ENCODE data around the gene DNASE2B. TPM values are rescaled to one million over a fixed set of nuclear protein-coding genes. Genes with fewer than 3 reads are reported as not detected.
A peak's percentile ranks its signal among the peaks of the same experiment; 100 is the strongest.
"Not testable (repeated sequence)": the region's sequence is repeated elsewhere in the genome, so short reads cannot be mapped to it uniquely, and the experiment has no call there.

The DNASE2B gene
- polyA plus RNA-seq, 1 donor (not counting 4 experiments of a cell fraction or from before 2014, with no cell fraction given), result not detected

DNA sequence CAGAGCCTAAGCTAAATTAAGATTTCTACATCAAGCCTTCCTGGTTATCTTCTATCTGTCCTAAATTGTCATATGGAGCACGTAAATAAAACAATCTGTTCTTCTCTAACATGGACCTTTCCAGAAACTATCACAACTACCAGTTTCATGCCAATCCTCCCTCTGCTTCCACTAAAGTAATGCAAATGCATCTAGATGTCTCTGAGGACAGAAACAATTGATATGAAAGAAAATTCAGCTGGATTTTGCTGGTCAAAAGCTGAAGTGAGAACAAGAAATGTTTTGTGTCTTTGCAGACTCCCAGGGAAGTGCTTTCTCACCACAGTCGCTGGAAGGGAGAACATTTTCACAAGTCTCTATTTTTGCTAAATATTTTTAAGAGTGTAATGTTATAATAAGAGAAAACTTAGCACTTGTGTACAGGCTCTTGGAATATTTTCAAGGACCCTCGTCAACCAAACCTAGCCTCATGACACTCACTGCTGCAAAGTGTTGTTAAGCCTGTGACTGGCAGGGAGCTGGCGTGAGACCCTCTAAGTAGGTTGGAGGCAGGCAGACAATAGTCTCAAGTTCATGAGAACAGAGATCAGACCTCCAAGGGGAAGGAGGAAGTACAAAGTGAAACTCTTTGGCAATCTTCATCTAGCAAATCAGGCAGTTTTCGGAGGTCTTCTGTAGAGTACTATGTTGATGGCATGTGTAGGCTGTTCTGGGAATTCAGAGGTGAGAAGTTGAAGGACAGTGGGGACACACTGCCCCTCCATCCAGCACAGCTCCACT lies 38.8 kb downstream of the DNASE2B start:
- no peaks in the 10 kb centered on the region for H3K36me3 ChIP-seq (ENCODE audit: control insufficient read depth in 2 of 2, extremely low read depth in 1 of 2, insufficient read depth in 2 of 2, low read length in 2 of 2)
- no peak for TF ChIP-seq EZH2 (IDR thresholded peaks at IDR 0.05; ENCODE audit: low read length)
- no peak for TF ChIP-seq CTCF (optimal IDR thresholded peaks at IDR 0.05 in 1 of 3, IDR thresholded peaks at IDR 0.05 in 1 of 3, conservative IDR thresholded peaks at IDR 0.05 in 1 of 3; ENCODE audit: extremely low read depth in 1 of 3, insufficient read depth in 2 of 3, low read length in 3 of 3)
- H3K9ac ChIP-seq (ENCODE audit: control insufficient read depth, extremely low read depth, insufficient read depth, low read length), result no peak overlapping the region
- dilution Hi-C loops (cut with MboI; ENCODE audit: extremely low pct_ligation_motif_present, low sequenced_read_pairs), result no loop called here
- H3K79me2 ChIP-seq (ENCODE audit: control insufficient read depth, insufficient read depth, low read length), result no peaks in the 10 kb centered on the region
- DNase-seq (ENCODE audit: low read depth, low spot score), result no peak
- no peaks in the 10 kb centered on the region for H3K9me1 ChIP-seq (ENCODE audit: control insufficient read depth, extremely low read depth, insufficient read depth, low read length)
- H3K27me3 ChIP-seq (ENCODE audit: control insufficient read depth, extremely low read depth, insufficient read depth, low read length), result no peaks in the 10 kb centered on the region
- H4K20me1 ChIP-seq (ENCODE audit: control insufficient read depth, extremely low read depth, insufficient read depth, low read length), result no peaks in the 10 kb centered on the region
- no peak overlapping the region for H3K4me3 ChIP-seq (ENCODE audit: control insufficient read depth in 2 of 3, extremely low read depth in 1 of 3, insufficient read depth in 2 of 3, low read depth in 1 of 3, low read length in 3 of 3)
- H3K9me3 ChIP-seq (ENCODE audit: control insufficient read depth, low read depth, low read length), result no peaks in the 10 kb centered on the region
- FAIRE-seq, result peak; percentile 17
- H3K27ac ChIP-seq (ENCODE audit: control insufficient read depth, insufficient read depth, low read length), result no peak overlapping the region
- no peak overlapping the region for H2AFZ ChIP-seq (ENCODE audit: control insufficient read depth, low read length)
- H3K4me2 ChIP-seq (ENCODE audit: control insufficient read depth, extremely low read depth, insufficient read depth, low read depth, low read length), result no peak overlapping the region
- H3K4me1 ChIP-seq (ENCODE audit: control insufficient read depth, extremely low read depth, insufficient read depth, low read length), result peaks cover 11% of the 10 kb centered on the region

GRCh38 chr1:84442256-84442655 lies 44.0 kb downstream of the DNASE2B start:
- no peaks in the 10 kb centered on the region for H3K9me1 ChIP-seq (ENCODE audit: control insufficient read depth, extremely low read depth, insufficient read depth, low read length)
- peaks cover 8% of the 10 kb centered on the region for H3K4me1 ChIP-seq (ENCODE audit: control insufficient read depth, extremely low read depth, insufficient read depth, low read length)
- H3K27me3 ChIP-seq (ENCODE audit: control insufficient read depth, extremely low read depth, insufficient read depth, low read length), result no peaks in the 10 kb centered on the region
- dilution Hi-C loops (cut with MboI; ENCODE audit: extremely low pct_ligation_motif_present, low sequenced_read_pairs), result no loop called here
- H3K9ac ChIP-seq (ENCODE audit: control insufficient read depth, extremely low read depth, insufficient read depth, low read length), result no peak overlapping the region
- H4K20me1 ChIP-seq (ENCODE audit: control insufficient read depth, extremely low read depth, insufficient read depth, low read length), result no peaks in the 10 kb centered on the region
- no peaks in the 10 kb centered on the region for H3K9me3 ChIP-seq (ENCODE audit: control insufficient read depth, low read depth, low read length)
- TF ChIP-seq CTCF (optimal IDR thresholded peaks at IDR 0.05 in 1 of 3, IDR thresholded peaks at IDR 0.05 in 1 of 3, conservative IDR thresholded peaks at IDR 0.05 in 1 of 3; ENCODE audit: extremely low read depth in 1 of 3, insufficient read depth in 2 of 3, low read length in 3 of 3) (peak in 2 of 3 experiments; percentile 27 to 50), EZH2 (IDR thresholded peaks at IDR 0.05; ENCODE audit: low read length) (no peak)
- H3K4me2 ChIP-seq (ENCODE audit: control insufficient read depth, extremely low read depth, insufficient read depth, low read depth, low read length), result peak overlapping the region; percentile 18
- no peak overlapping the region for H3K4me3 ChIP-seq (ENCODE audit: control insufficient read depth in 2 of 3, extremely low read depth in 1 of 3, insufficient read depth in 2 of 3, low read depth in 1 of 3, low read length in 3 of 3)
- peak; percentile 55 for DNase-seq (ENCODE audit: low read depth, low spot score)
- no peak overlapping the region for H2AFZ ChIP-seq (ENCODE audit: control insufficient read depth, low read length)
- H3K79me2 ChIP-seq (ENCODE audit: control insufficient read depth, insufficient read depth, low read length), result no peaks in the 10 kb centered on the region
- FAIRE-seq, result peak; percentile 77
- H3K27ac ChIP-seq (ENCODE audit: control insufficient read depth, insufficient read depth, low read length), result no peak overlapping the region
- H3K36me3 ChIP-seq (ENCODE audit: control insufficient read depth in 2 of 2, extremely low read depth in 1 of 2, insufficient read depth in 2 of 2, low read length in 2 of 2), result no peaks in the 10 kb centered on the region

GRCh38 chr1:84442747-84443646 lies 44.7 kb downstream of the DNASE2B start:
- H3K4me3 ChIP-seq (ENCODE audit: control insufficient read depth in 2 of 3, extremely low read depth in 1 of 3, insufficient read depth in 2 of 3, low read depth in 1 of 3, low read length in 3 of 3); H3K79me2 ChIP-seq (ENCODE audit: control insufficient read depth, insufficient read depth, low read length); H3K9ac ChIP-seq (ENCODE audit: control insufficient read depth, extremely low read depth, insufficient read depth, low read length); FAIRE-seq; H3K27ac ChIP-seq (ENCODE audit: control insufficient read depth, insufficient read depth, low read length); H4K20me1 ChIP-seq (ENCODE audit: control insufficient read depth, extremely low read depth, insufficient read depth, low read length); H3K9me3 ChIP-seq (ENCODE audit: control insufficient read depth, low read depth, low read length); H3K4me1 ChIP-seq (ENCODE audit: control insufficient read depth, extremely low read depth, insufficient read depth, low read length); H3K27me3 ChIP-seq (ENCODE audit: control insufficient read depth, extremely low read depth, insufficient read depth, low read length); DNase-seq (ENCODE audit: low read depth, low spot score); H3K9me1 ChIP-seq (ENCODE audit: control insufficient read depth, extremely low read depth, insufficient read depth, low read length); dilution Hi-C loops (cut with MboI; ENCODE audit: extremely low pct_ligation_motif_present, low sequenced_read_pairs); H3K36me3 ChIP-seq (ENCODE audit: control insufficient read depth in 2 of 2, extremely low read depth in 1 of 2, insufficient read depth in 2 of 2, low read length in 2 of 2): not testable (repeated sequence)
- peak overlapping the region; percentile 18 for H3K4me2 ChIP-seq (ENCODE audit: control insufficient read depth, extremely low read depth, insufficient read depth, low read depth, low read length)
- H2AFZ ChIP-seq (ENCODE audit: control insufficient read depth, low read length), result peak overlapping the region; percentile 30
